OCI-LY7 (cell line): ENCODE results near the gene DNAJC18. TPM values are rescaled to one million over a fixed set of nuclear protein-coding genes. Genes with fewer than 3 reads are reported as not detected.

ENCODE experiments used
- BruUV-seq: library from RNA; stranded (reverse); fragments of 400-500 nt; replicated peaks from 2 replicates; lab custom pipeline; 2021; lab: Mats Ljungman, UMichigan
- CTCF ChIA-PET: fragments of 300-600 bp; sonication (Branson Sonifier 250); formaldehyde crosslinking; loops from one replicate; lab custom pipeline; 2022; ENCODE audit warnings: antibody characterized with exemption; ENCODE audit not compliant: unreplicated experiment; lab: Charles Lee
- POLR2A ChIA-PET: fragments of 300-600 bp; sonication (Branson Sonifier 250); formaldehyde crosslinking; loops from one replicate; lab custom pipeline; 2022; ENCODE audit warnings: antibody characterized with exemption; lab: Charles Lee
- DNase-seq: peaks from one replicate; pipeline ENCODE4 v3.0.0-alpha.2; 2015; ENCODE audit warnings: low spot score
- H2AFZ ChIP-seq: fragments of 200-600 bp; sonication (generic), shearing (Covaris generic); 2 replicates; pipeline ENCODE4 v1.6.1; 2014; ENCODE audit warnings: mild to moderate bottlenecking, antibody characterized with exemption, low read length, moderate library complexity
- H3K27ac ChIP-seq: fragments of 200-600 bp; sonication (generic); 2 replicates; pipeline ENCODE4 v1.5.1; 2014; ENCODE audit warnings: mixed run types, low read depth, mild to moderate bottlenecking, moderate library complexity, low read length, inconsistent platforms; ENCODE audit not compliant: poor library complexity, severe bottlenecking
- H3K36me3 ChIP-seq: fragments of 200-600 bp; sonication (generic); 2 replicates; pipeline ENCODE4 v1.6.1; 2014; ENCODE audit warnings: mild to moderate bottlenecking, antibody characterized with exemption, low read length, moderate library complexity, mixed read lengths; ENCODE audit not compliant: insufficient read depth
- H3K4me1 ChIP-seq: fragments of 200-600 bp; sonication (generic); 2 replicates; pipeline ENCODE4 v1.5.1; 2014; ENCODE audit warnings: mild to moderate bottlenecking, low read length; ENCODE audit not compliant: insufficient read depth, poor library complexity, severe bottlenecking
- H3K4me2 ChIP-seq: fragments of 200-600 bp; sonication (generic); 2 replicates; pipeline ENCODE4 v1.6.1; 2014; ENCODE audit warnings: mild to moderate bottlenecking, low read length
- H3K4me3 ChIP-seq: fragments of 200-600 bp; sonication (generic); 2 replicates; pipeline ENCODE4 v1.5.1; 2014; ENCODE audit warnings: mild to moderate bottlenecking, low read depth, low read length; ENCODE audit not compliant: poor library complexity, severe bottlenecking
- H3K79me2 ChIP-seq: fragments of 200-600 bp; sonication (generic); 2 replicates; pipeline ENCODE4 v1.6.1; 2016; ENCODE audit warnings: low read depth, mild to moderate bottlenecking, low read length, moderate library complexity, mixed read lengths; ENCODE audit not compliant: insufficient read depth
- H3K9me2 ChIP-seq: fragments of 200-600 bp; sonication (generic); 2 replicates; pipeline ENCODE4 v1.6.1; 2016; ENCODE audit warnings: mild to moderate bottlenecking, low read length, mixed read lengths; ENCODE audit not compliant: insufficient read depth
- H3K9me3 ChIP-seq: fragments of 200-600 bp; sonication (generic); 2 replicates; pipeline ENCODE4 v1.6.1; 2014; ENCODE audit warnings: mild to moderate bottlenecking, mixed run types, low read length, mixed read lengths
- H4K20me1 ChIP-seq: fragments of 200-600 bp; sonication (generic); 2 replicates; pipeline ENCODE4 v1.6.1; 2014; ENCODE audit warnings: mild to moderate bottlenecking, antibody characterized with exemption, low read length, moderate library complexity, mixed read lengths; ENCODE audit not compliant: insufficient read depth
- CTCF ChIP-seq: fragments of 200-600 bp; sonication (generic); conservative IDR thresholded peaks from 2 replicates; pipeline ENCODE4 v1.5.1; 2014; ENCODE audit warnings: mild to moderate bottlenecking, antibody characterized with exemption, low read length, moderate library complexity, mixed read lengths
- EZH2phosphoT487 ChIP-seq: fragments of 200-600 bp; sonication (generic); IDR thresholded peaks from 2 replicates; pipeline ENCODE4 v1.6.1; 2018; ENCODE audit warnings: low read depth, borderline replicate concordance, mild to moderate bottlenecking, mixed run types, antibody characterized with exemption, low read length, moderate library complexity, mixed read lengths
- intact Hi-C: fragments of 100-400 bp; cut with micrococcal nuclease; formaldehyde crosslinking; loops from one replicate; pipeline ENCODE4 v1.10.0; 2022; ENCODE audit not compliant: unreplicated experiment
- total RNA-seq, 2 experiments: library from RNA; depleted of rRNA in 1 of 2; stranded (reverse); fragments of >200 nt in 1 of 2; shearing (Covaris generic) in 1 of 2; gene quantifications; 2 replicates each; pipeline ENCODE4 v1.2.3, GENCODE V29; 2014 to 2022

Gene DNAJC18
- total RNA-seq, 2 experiments from 2014 or later: 1.2 to 12.6 TPM

- Histone ChIP-seq H3K36me3 (no peaks in the 10 kb centered on the region), H3K9me3 (no peaks in the 10 kb centered on the region), H3K4me3 (no peak overlapping the region), H3K4me2 (no peak overlapping the region), H3K4me1 (no peaks in the 10 kb centered on the region), H3K27ac (no peak overlapping the region), H2AFZ (no peak overlapping the region), H4K20me1 (no peaks in the 10 kb centered on the region), H3K79me2 (no peaks in the 10 kb centered on the region), H3K9me2 (no peaks in the 10 kb centered on the region)
- no TSS peak for BruUV-seq
- TF ChIP-seq CTCF (no peak), EZH2phosphoT487 (no peak)
- CTCF ChIA-PET: interaction anchor here (1.7 kb wide), 1 partner anchor 95 kb away, joined by 5 read pairs; no protein-coding TSS in a partner anchor
- intact Hi-C loops: no loop called here
- DNase-seq: no peak
- POLR2A ChIA-PET: interaction anchor here (1.8 kb wide), 1 partner anchor 9 kb away, joined by 5 read pairs; no protein-coding TSS in a partner anchor
These were observed 20.5 kb downstream of the DNAJC18 start for GRCh38 chr5:139418793-139419192.

GRCh38 chr5:139417214-139417613, 22.1 kb downstream of the DNAJC18 start:
- Histone ChIP-seq H2AFZ (no peak overlapping the region), H3K27ac (no peak overlapping the region), H3K4me2 (no peak overlapping the region), H3K4me3 (no peak overlapping the region), H3K79me2 (no peaks in the 10 kb centered on the region), H3K4me1 (no peaks in the 10 kb centered on the region), H3K36me3 (no peaks in the 10 kb centered on the region), H3K9me2 (no peaks in the 10 kb centered on the region), H4K20me1 (no peaks in the 10 kb centered on the region), H3K9me3 (no peaks in the 10 kb centered on the region)
- intact Hi-C loops: no loop called here
- POLR2A ChIA-PET: interaction anchor here (1.8 kb wide), 1 partner anchor 10 kb away, joined by 5 read pairs; no protein-coding TSS in a partner anchor
- CTCF ChIA-PET: interaction anchor here (1.7 kb wide), 1 partner anchor 97 kb away, joined by 5 read pairs; no protein-coding TSS in a partner anchor
- no peak for DNase-seq
- TF ChIP-seq EZH2phosphoT487 (no peak), CTCF (no peak)
- BruUV-seq: no TSS peak

- DNase-seq: no peak
- TF ChIP-seq EZH2phosphoT487 (no peak), CTCF (no peak)
- Histone ChIP-seq H4K20me1 (no peaks in the 10 kb centered on the region), H3K4me1 (no peaks in the 10 kb centered on the region), H2AFZ (no peak overlapping the region), H3K4me3 (no peak overlapping the region), H3K79me2 (no peaks in the 10 kb centered on the region), H3K9me2 (no peaks in the 10 kb centered on the region), H3K4me2 (no peak overlapping the region), H3K9me3 (no peaks in the 10 kb centered on the region), H3K27ac (no peak overlapping the region), H3K36me3 (no peaks in the 10 kb centered on the region)
- intact Hi-C loops: no loop called here
- CTCF ChIA-PET: no interaction called here
- POLR2A ChIA-PET: no interaction called here
- no TSS peak for BruUV-seq
These were observed 22.7 kb downstream of the DNAJC18 start for GRCh38 chr5:139416651-139417050.
